OCI-LY7 (cell line): Measurements from ENCODE around the gene HES2. TPM values are rescaled to one million over a fixed set of nuclear protein-coding genes. Genes with fewer than 3 reads are reported as not detected.

Source experiments
- BruUV-seq: library from RNA; stranded (reverse); fragments of 400-500 nt; replicated peaks from 2 replicates; lab custom pipeline; 2021; lab: Mats Ljungman, UMichigan
- CTCF ChIA-PET: fragments of 300-600 bp; sonication (Branson Sonifier 250); formaldehyde crosslinking; loops from one replicate; lab custom pipeline; 2022; ENCODE audit warnings: antibody characterized with exemption; ENCODE audit not compliant: unreplicated experiment; lab: Charles Lee
- POLR2A ChIA-PET: fragments of 300-600 bp; sonication (Branson Sonifier 250); formaldehyde crosslinking; loops from one replicate; lab custom pipeline; 2022; ENCODE audit warnings: antibody characterized with exemption; lab: Charles Lee
- DNase-seq: peaks from one replicate; pipeline ENCODE4 v3.0.0-alpha.2; 2015; ENCODE audit warnings: low spot score
- H2AFZ ChIP-seq: fragments of 200-600 bp; sonication (generic), shearing (Covaris generic); 2 replicates; pipeline ENCODE4 v1.6.1; 2014; ENCODE audit warnings: mild to moderate bottlenecking, antibody characterized with exemption, low read length, moderate library complexity
- H3K27ac ChIP-seq: fragments of 200-600 bp; sonication (generic); 2 replicates; pipeline ENCODE4 v1.5.1; 2014; ENCODE audit warnings: mixed run types, low read depth, mild to moderate bottlenecking, moderate library complexity, low read length, inconsistent platforms; ENCODE audit not compliant: poor library complexity, severe bottlenecking
- H3K36me3 ChIP-seq: fragments of 200-600 bp; sonication (generic); 2 replicates; pipeline ENCODE4 v1.6.1; 2014; ENCODE audit warnings: mild to moderate bottlenecking, antibody characterized with exemption, low read length, moderate library complexity, mixed read lengths; ENCODE audit not compliant: insufficient read depth
- H3K4me1 ChIP-seq: fragments of 200-600 bp; sonication (generic); 2 replicates; pipeline ENCODE4 v1.5.1; 2014; ENCODE audit warnings: mild to moderate bottlenecking, low read length; ENCODE audit not compliant: insufficient read depth, poor library complexity, severe bottlenecking
- H3K4me2 ChIP-seq: fragments of 200-600 bp; sonication (generic); 2 replicates; pipeline ENCODE4 v1.6.1; 2014; ENCODE audit warnings: mild to moderate bottlenecking, low read length
- H3K4me3 ChIP-seq: fragments of 200-600 bp; sonication (generic); 2 replicates; pipeline ENCODE4 v1.5.1; 2014; ENCODE audit warnings: mild to moderate bottlenecking, low read depth, low read length; ENCODE audit not compliant: poor library complexity, severe bottlenecking
- H3K79me2 ChIP-seq: fragments of 200-600 bp; sonication (generic); 2 replicates; pipeline ENCODE4 v1.6.1; 2016; ENCODE audit warnings: low read depth, mild to moderate bottlenecking, low read length, moderate library complexity, mixed read lengths; ENCODE audit not compliant: insufficient read depth
- H3K9me2 ChIP-seq: fragments of 200-600 bp; sonication (generic); 2 replicates; pipeline ENCODE4 v1.6.1; 2016; ENCODE audit warnings: mild to moderate bottlenecking, low read length, mixed read lengths; ENCODE audit not compliant: insufficient read depth
- H3K9me3 ChIP-seq: fragments of 200-600 bp; sonication (generic); 2 replicates; pipeline ENCODE4 v1.6.1; 2014; ENCODE audit warnings: mild to moderate bottlenecking, mixed run types, low read length, mixed read lengths
- H4K20me1 ChIP-seq: fragments of 200-600 bp; sonication (generic); 2 replicates; pipeline ENCODE4 v1.6.1; 2014; ENCODE audit warnings: mild to moderate bottlenecking, antibody characterized with exemption, low read length, moderate library complexity, mixed read lengths; ENCODE audit not compliant: insufficient read depth
- CTCF ChIP-seq: fragments of 200-600 bp; sonication (generic); conservative IDR thresholded peaks from 2 replicates; pipeline ENCODE4 v1.5.1; 2014; ENCODE audit warnings: mild to moderate bottlenecking, antibody characterized with exemption, low read length, moderate library complexity, mixed read lengths
- EZH2phosphoT487 ChIP-seq: fragments of 200-600 bp; sonication (generic); IDR thresholded peaks from 2 replicates; pipeline ENCODE4 v1.6.1; 2018; ENCODE audit warnings: low read depth, borderline replicate concordance, mild to moderate bottlenecking, mixed run types, antibody characterized with exemption, low read length, moderate library complexity, mixed read lengths
- intact Hi-C: fragments of 100-400 bp; cut with micrococcal nuclease; formaldehyde crosslinking; loops from one replicate; pipeline ENCODE4 v1.10.0; 2022; ENCODE audit not compliant: unreplicated experiment
- total RNA-seq, 2 experiments: library from RNA; depleted of rRNA in 1 of 2; stranded (reverse); fragments of >200 nt in 1 of 2; shearing (Covaris generic) in 1 of 2; gene quantifications; 2 replicates each; pipeline ENCODE4 v1.2.3, GENCODE V29; 2014 to 2022

The HES2 gene
- total RNA-seq, 2 experiments from 2014 or later, result not detected

GRCh38 chr1:6416906-6417305 lies 2.8 kb downstream of the HES2 start:
- H2AFZ ChIP-seq, result no peak overlapping the region
- ChIA-PET POLR2A (no interaction called here), CTCF (no interaction called here)
- intact Hi-C loops, result no loop called here
- H3K4me3 ChIP-seq, result no peak overlapping the region
- no peaks in the 10 kb centered on the region for H3K79me2 ChIP-seq
- H3K27ac ChIP-seq, result no peak overlapping the region
- no TSS peak for BruUV-seq
- no peaks in the 10 kb centered on the region for H3K9me2 ChIP-seq
- H3K4me1 ChIP-seq, result no peaks in the 10 kb centered on the region
- no peaks in the 10 kb centered on the region for H4K20me1 ChIP-seq
- H3K9me3 ChIP-seq, result no peaks in the 10 kb centered on the region
- no peak for TF ChIP-seq EZH2phosphoT487
- no peaks in the 10 kb centered on the region for H3K36me3 ChIP-seq
- DNase-seq, result no peak
- H3K4me2 ChIP-seq, result no peak overlapping the region

GRCh38 chr1:6416295-6416656 lies 3.4 kb downstream of the HES2 start:
- TF ChIP-seq EZH2phosphoT487 (no peak), CTCF (no peak)

GRCh38 chr1:6414881-6415626 lies 4.7 kb downstream of the HES2 start:
- no peaks in the 10 kb centered on the region for H3K9me2 ChIP-seq
- CTCF ChIA-PET, result no interaction called here
- H3K36me3 ChIP-seq, result no peaks in the 10 kb centered on the region
- H3K27ac ChIP-seq, result no peak overlapping the region
- H3K4me3 ChIP-seq, result no peak overlapping the region
- BruUV-seq, result no TSS peak
- no peak for TF ChIP-seq EZH2phosphoT487
- TF ChIP-seq CTCF, result no peak
- POLR2A ChIA-PET, result no interaction called here
- no peaks in the 10 kb centered on the region for H3K4me1 ChIP-seq
- no peaks in the 10 kb centered on the region for H3K79me2 ChIP-seq
- H2AFZ ChIP-seq, result no peak overlapping the region
- no peak overlapping the region for H3K4me2 ChIP-seq
- H4K20me1 ChIP-seq, result no peaks in the 10 kb centered on the region
- intact Hi-C loops, result no loop called here
- no peak for DNase-seq
- H3K9me3 ChIP-seq, result no peaks in the 10 kb centered on the region

More at GRCh38 chr1:6416295-6416656, 3.4 kb downstream of the HES2 start:
- no peak for DNase-seq
- intact Hi-C loops, result no loop called here
- Histone ChIP-seq H3K9me2 (no peaks in the 10 kb centered on the region), H3K4me1 (no peaks in the 10 kb centered on the region), H3K4me3 (no peak overlapping the region), H3K79me2 (no peaks in the 10 kb centered on the region), H3K36me3 (no peaks in the 10 kb centered on the region), H4K20me1 (no peaks in the 10 kb centered on the region), H3K27ac (no peak overlapping the region), H3K4me2 (no peak overlapping the region), H3K9me3 (no peaks in the 10 kb centered on the region), H2AFZ (no peak overlapping the region)
- ChIA-PET POLR2A (no interaction called here), CTCF (no interaction called here)
- BruUV-seq, result no TSS peak
